Measurements from ENCODE around the gene MAPK8.

DNA sequence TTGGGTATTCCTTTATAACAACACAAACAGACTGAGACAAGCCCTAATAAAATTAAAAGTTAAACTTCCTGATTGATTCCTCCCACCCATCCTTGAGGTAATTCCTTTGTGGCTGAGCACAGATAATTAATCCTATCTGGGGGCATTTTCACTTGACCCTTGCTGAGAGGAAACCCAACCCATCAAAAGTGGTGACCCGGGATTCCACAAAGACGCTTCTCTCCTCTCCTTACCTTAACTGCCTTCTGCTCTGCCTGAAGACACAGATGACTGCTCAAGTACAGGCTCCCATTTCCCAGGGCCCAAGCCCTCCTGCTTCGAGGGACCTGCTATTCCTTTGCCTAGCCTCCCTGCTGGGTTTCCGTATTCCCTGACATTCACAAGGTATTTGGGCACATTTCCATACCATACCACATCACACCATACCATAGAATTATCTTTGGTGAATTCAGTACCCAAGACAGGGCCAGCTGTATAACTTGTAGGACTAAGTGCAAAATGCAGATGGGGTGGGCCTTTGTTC, 9.8 kb upstream of the MAPK8 start:
- TF ChIP-seq, protein P1, sequence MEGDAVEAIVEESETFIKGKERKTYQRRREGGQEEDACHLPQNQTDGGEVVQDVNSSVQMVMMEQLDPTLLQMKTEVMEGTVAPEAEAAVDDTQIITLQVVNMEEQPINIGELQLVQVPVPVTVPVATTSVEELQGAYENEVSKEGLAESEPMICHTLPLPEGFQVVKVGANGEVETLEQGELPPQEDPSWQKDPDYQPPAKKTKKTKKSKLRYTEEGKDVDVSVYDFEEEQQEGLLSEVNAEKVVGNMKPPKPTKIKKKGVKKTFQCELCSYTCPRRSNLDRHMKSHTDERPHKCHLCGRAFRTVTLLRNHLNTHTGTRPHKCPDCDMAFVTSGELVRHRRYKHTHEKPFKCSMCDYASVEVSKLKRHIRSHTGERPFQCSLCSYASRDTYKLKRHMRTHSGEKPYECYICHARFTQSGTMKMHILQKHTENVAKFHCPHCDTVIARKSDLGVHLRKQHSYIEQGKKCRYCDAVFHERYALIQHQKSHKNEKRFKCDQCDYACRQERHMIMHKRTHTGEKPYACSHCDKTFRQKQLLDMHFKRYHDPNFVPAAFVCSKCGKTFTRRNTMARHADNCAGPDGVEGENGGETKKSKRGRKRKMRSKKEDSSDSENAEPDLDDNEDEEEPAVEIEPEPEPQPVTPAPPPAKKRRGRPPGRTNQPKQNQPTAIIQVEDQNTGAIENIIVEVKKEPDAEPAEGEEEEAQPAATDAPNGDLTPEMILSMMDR (conservative IDR thresholded peaks at IDR 0.05; ENCODE audit: low read depth, low read length) = no peak
- TF ChIP-seq BHLHE40 (IDR thresholded peaks at IDR 0.05; ENCODE audit: low read depth, low read length) (no peak), POLR2A (IDR thresholded peaks at IDR 0.05; ENCODE audit: low read depth, low read length) (no peak), NFE2L2 (IDR thresholded peaks at IDR 0.05; ENCODE audit: low read depth, low read length) (no peak), RCOR1 (IDR thresholded peaks at IDR 0.05; ENCODE audit: insufficient replicate concordance, low read length) (no peak), SMC3 (IDR thresholded peaks at IDR 0.05; ENCODE audit: low read depth, low read length) (no peak), MAZ (IDR thresholded peaks at IDR 0.05; ENCODE audit: borderline replicate concordance, low read depth, low read length) (no peak), RFX5 (IDR thresholded peaks at IDR 0.05; ENCODE audit: low read depth, low read length) (no peak), CEBPB (IDR thresholded peaks at IDR 0.05; ENCODE audit: low read depth, low read length) (no peak), RAD21 (IDR thresholded peaks at IDR 0.05; ENCODE audit: low read length) (no peak)
- TF ChIP-seq, protein P2, sequence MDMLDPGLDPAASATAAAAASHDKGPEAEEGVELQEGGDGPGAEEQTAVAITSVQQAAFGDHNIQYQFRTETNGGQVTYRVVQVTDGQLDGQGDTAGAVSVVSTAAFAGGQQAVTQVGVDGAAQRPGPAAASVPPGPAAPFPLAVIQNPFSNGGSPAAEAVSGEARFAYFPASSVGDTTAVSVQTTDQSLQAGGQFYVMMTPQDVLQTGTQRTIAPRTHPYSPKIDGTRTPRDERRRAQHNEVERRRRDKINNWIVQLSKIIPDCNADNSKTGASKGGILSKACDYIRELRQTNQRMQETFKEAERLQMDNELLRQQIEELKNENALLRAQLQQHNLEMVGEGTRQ (IDR thresholded peaks at IDR 0.05; ENCODE audit: low read depth, low read length) = no peak
- TF ChIP-seq, protein P3, sequence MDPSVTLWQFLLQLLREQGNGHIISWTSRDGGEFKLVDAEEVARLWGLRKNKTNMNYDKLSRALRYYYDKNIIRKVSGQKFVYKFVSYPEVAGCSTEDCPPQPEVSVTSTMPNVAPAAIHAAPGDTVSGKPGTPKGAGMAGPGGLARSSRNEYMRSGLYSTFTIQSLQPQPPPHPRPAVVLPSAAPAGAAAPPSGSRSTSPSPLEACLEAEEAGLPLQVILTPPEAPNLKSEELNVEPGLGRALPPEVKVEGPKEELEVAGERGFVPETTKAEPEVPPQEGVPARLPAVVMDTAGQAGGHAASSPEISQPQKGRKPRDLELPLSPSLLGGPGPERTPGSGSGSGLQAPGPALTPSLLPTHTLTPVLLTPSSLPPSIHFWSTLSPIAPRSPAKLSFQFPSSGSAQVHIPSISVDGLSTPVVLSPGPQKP (IDR thresholded peaks at IDR 0.05; ENCODE audit: borderline replicate concordance, low read depth, low read length) = no peak

Data from IMR-90 (cell line).